K562 (cell line): ENCODE results near the gene FARP2. TPM values are rescaled to one million over a fixed set of nuclear protein-coding genes. Genes with fewer than 3 reads are reported as not detected.

Experiments used
- ADNP ChIP-seq: fragments of 200-800 bp; sonication (Bioruptor generic); IDR thresholded peaks from 2 replicates; pipeline ENCODE4 v1.6.1; 2016; ENCODE audit warnings: missing genetic modification characterization, missing compliant biosample characterization
- ARID1B ChIP-seq: fragments of 450-650 bp; IDR thresholded peaks from 2 replicates; pipeline ENCODE4 v1.6.1; 2016; ENCODE audit warnings: antibody characterized with exemption, mild to moderate bottlenecking, inconsistent platforms
- ATF7 ChIP-seq: fragments of 450-650 bp; IDR thresholded peaks from 2 replicates; pipeline ENCODE4 v1.7.1; 2014; ENCODE audit warnings: mild to moderate bottlenecking, moderate library complexity
- CREB1 ChIP-seq, 2 experiments: sonication (generic) in 1 of 2; formaldehyde crosslinking in 1 of 2; IDR thresholded peaks; 2 replicates each; pipeline versions ENCODE4 v1.6.1 to v1.8.0; 2012 to 2022; ENCODE audit warnings: inconsistent platforms in 1 of 2, mild to moderate bottlenecking in 1 of 2, missing genetic modification reagents in 1 of 2, moderate library complexity in 1 of 2
- CREB3 ChIP-seq: fragments of 450-650 bp; conservative IDR thresholded peaks from 2 replicates; pipeline ENCODE4 v1.6.1; 2016; ENCODE audit warnings: missing genetic modification characterization, low read depth, mild to moderate bottlenecking, missing compliant biosample characterization, moderate library complexity
- CTCF ChIP-seq, 3 experiments: IDR thresholded peaks in 2 of 3; conservative IDR thresholded peaks in 1 of 3; 2 replicates each; pipeline ENCODE4 v1.5.1; 2011 to 2012; ENCODE audit warnings: low read length in 3 of 3, mild to moderate bottlenecking in 3 of 3, control low read depth in 2 of 3, improper control_type of control experiment in 1 of 3, inconsistent platforms in 1 of 3, low read depth in 1 of 3, mixed read lengths in 1 of 3, moderate library complexity in 1 of 3; ENCODE audit not compliant: insufficient read depth in 2 of 3
- GTF2A2 ChIP-seq: IDR thresholded peaks from 2 replicates; pipeline ENCODE4 v1.6.1; 2016; ENCODE audit warnings: mild to moderate bottlenecking, missing genetic modification characterization, missing compliant biosample characterization
- KAT8 ChIP-seq: fragments of 450-650 bp; IDR thresholded peaks from 2 replicates; pipeline ENCODE4 v1.6.1; 2016; ENCODE audit warnings: low read depth, mild to moderate bottlenecking
- MECOM ChIP-seq: fragments of 250-450 bp; sonication (Bioruptor Pico); IDR thresholded peaks from 2 replicates; pipeline ENCODE4 v1.8.0; 2022; ENCODE audit warnings: inconsistent platforms
- MYC ChIP-seq, 2 experiments: fragments of 250-450 bp in 1 of 2; sonication (Bioruptor Pico) in 1 of 2; IDR thresholded peaks; 2 replicates each; pipeline versions ENCODE4 v1.5.1 to v1.6.1; 2012 to 2021; ENCODE audit warnings: low read depth in 2 of 2, borderline replicate concordance in 1 of 2, improper control_type of control experiment in 1 of 2, low read length in 1 of 2, mild to moderate bottlenecking in 1 of 2, moderate library complexity in 1 of 2
- NCOR1 ChIP-seq: fragments of 450-650 bp; IDR thresholded peaks from 2 replicates; pipeline ENCODE4 v1.6.1; 2016; ENCODE audit warnings: mild to moderate bottlenecking, moderate library complexity
- NUFIP1 ChIP-seq: fragments of 450-650 bp; IDR thresholded peaks from 2 replicates; pipeline ENCODE4 v1.6.1; 2018; ENCODE audit not compliant: partially characterized antibody
- PKNOX1 ChIP-seq: fragments of 450-650 bp; IDR thresholded peaks from 2 replicates; pipeline ENCODE4 v1.6.1; 2016
- PML ChIP-seq: IDR thresholded peaks from 2 replicates; pipeline ENCODE4 v1.6.1; 2012; ENCODE audit warnings: low read length, inconsistent platforms
- PREB ChIP-seq: sonication (generic); formaldehyde crosslinking; IDR thresholded peaks from 2 replicates; pipeline ENCODE4 v1.8.1; 2023; ENCODE audit warnings: mild to moderate bottlenecking, missing genetic modification reagents
- RFX5 ChIP-seq: IDR thresholded peaks from 2 replicates; pipeline ENCODE4 v1.6.1; 2011; ENCODE audit warnings: low read depth, mild to moderate bottlenecking, improper control_type of control experiment, low read length
- SIN3A ChIP-seq, 2 experiments: fragments of 150-350 bp in 1 of 2; IDR thresholded peaks; 2 replicates each; pipeline ENCODE4 v1.6.1; 2011 to 2016; ENCODE audit warnings: borderline replicate concordance in 2 of 2, low read depth in 2 of 2, low read length in 2 of 2, mild to moderate bottlenecking in 2 of 2, moderate library complexity in 2 of 2; ENCODE audit not compliant: control insufficient read depth in 1 of 2
- SMARCA4 ChIP-seq: fragments of 450-650 bp; IDR thresholded peaks from 2 replicates; pipeline ENCODE4 v1.6.1; 2016
- SRSF1 ChIP-seq: fragments of 200-400 bp; formaldehyde crosslinking; IDR thresholded peaks from 2 replicates; pipeline ENCODE4 v1.6.1; 2017; ENCODE audit warnings: mild to moderate bottlenecking, low read depth, low read length, moderate library complexity
- TAL1 ChIP-seq: fragments of 450-650 bp; IDR thresholded peaks from 2 replicates; pipeline ENCODE4 v1.6.1; 2016; ENCODE audit warnings: mild to moderate bottlenecking
- TEAD4 ChIP-seq, 2 experiments: sonication (generic) in 1 of 2; formaldehyde crosslinking in 1 of 2; IDR thresholded peaks; 2 replicates each; pipeline versions ENCODE4 v1.6.1 to v1.8.0; 2012 to 2022; ENCODE audit warnings: borderline replicate concordance in 1 of 2, inconsistent platforms in 1 of 2, low read length in 1 of 2, mild to moderate bottlenecking in 1 of 2, missing genetic modification reagents in 1 of 2
- ZNF3 ChIP-seq: fragments of 250-450 bp; sonication (Bioruptor Pico); IDR thresholded peaks from 2 replicates; pipeline ENCODE4 v1.5.0; 2021; ENCODE audit warnings: mild to moderate bottlenecking, moderate library complexity
- ZNF512 ChIP-seq: IDR thresholded peaks from 2 replicates; pipeline ENCODE4 v1.6.1; 2016; ENCODE audit warnings: missing genetic modification characterization, missing compliant biosample characterization
- polyA plus RNA-seq, 8 experiments: library from polyadenylated mRNA; depleted of rRNA in 4 of 8; stranded (reverse) in 5 of 8; unstranded in 3 of 8; fragments of >200 nt; fragmentation: Nextera tagmentation in 2 of 8; fragmentation: Illumina TruSeq in 1 of 8; extraction: Ambion mirVana in 2 of 8; extraction: Trizol in 1 of 8; gene quantifications; 2 replicates each; pipeline versions ENCODE4 v1.2.1 to v1.2.3, GENCODE V29; 2011 to 2014; ENCODE audit warnings: inconsistent platforms in 1 of 8, missing spikeins in 1 of 8
- total RNA-seq, 7 experiments: library from RNA; depleted of rRNA in 6 of 7; stranded (reverse); fragments of >200 nt in 6 of 7; fragmentation: Illumina TruSeq in 2 of 7; extraction: Trizol in 2 of 7; gene quantifications; 2 replicates each; pipeline versions ENCODE4 v1.2.1 to v1.2.3, GENCODE V29; 2011 to 2021; ENCODE audit warnings: low replicate concordance in 1 of 7

Gene FARP2
- total and polyA plus RNA-seq, 9 of the 15 experiments (the other 6 are each of a cell fraction or from before 2014, with no cell fraction given), result 4.1 to 38.1 (median 21.1) TPM

- no peak for TF ChIP-seq MYC (IDR thresholded peaks at IDR 0.05; ENCODE audit: low read depth, low read length)
- no peak for TF ChIP-seq MYC (CRISPR knock-in tag; IDR thresholded peaks at IDR 0.05; ENCODE audit: borderline replicate concordance, low read depth)
- TF ChIP-seq CTCF (IDR thresholded peaks at IDR 0.05 in 2 of 3, conservative IDR thresholded peaks at IDR 0.05 in 1 of 3; ENCODE audit: insufficient read depth in 2 of 3, low read depth in 1 of 3, low read length in 3 of 3), result no peak
- TF ChIP-seq NUFIP1, result no peak
- TF ChIP-seq ARID1B, result peak; percentile 82
- TF ChIP-seq CREB3 (tag), result no peak
- peak; percentile 72 for TF ChIP-seq NCOR1
- no peak for TF ChIP-seq KAT8
- TF ChIP-seq PREB (CRISPR knock-in tag), result no peak
- no peak for TF ChIP-seq ADNP (tag)
- no peak for TF ChIP-seq RFX5
- TF ChIP-seq TAL1, result peak; percentile 81
- TF ChIP-seq CREB1 (IDR thresholded peaks at IDR 0.05), result no peak
- TF ChIP-seq CREB1 (CRISPR knock-in tag; IDR thresholded peaks at IDR 0.05), result no peak
- TF ChIP-seq PKNOX1, result no peak
- no peak for TF ChIP-seq SIN3A (IDR thresholded peaks at IDR 0.05; ENCODE audit: borderline replicate concordance in 2 of 2, control insufficient read depth in 1 of 2, low read depth in 2 of 2, low read length in 2 of 2)
- no peak for TF ChIP-seq MECOM
- no peak for TF ChIP-seq ZNF512
- TF ChIP-seq SRSF1, result no peak
- TF ChIP-seq ATF7, result no peak
- TF ChIP-seq PML, result 0 out of 2 replicates have a peak, but pooled peaks have one; percentile 38
- TF ChIP-seq TEAD4 (IDR thresholded peaks at IDR 0.05; ENCODE audit: low read length), result peak; percentile 80
- no peak for TF ChIP-seq TEAD4 (CRISPR knock-in tag; IDR thresholded peaks at IDR 0.05; ENCODE audit: borderline replicate concordance)
- TF ChIP-seq SMARCA4, result peak; percentile 52; the same call in 1 of the 2 replicates
- TF ChIP-seq ZNF3 (CRISPR knock-in tag), result no peak
- TF ChIP-seq GTF2A2 (tag), result no peak
Observed at GRCh38 chr2:241489088-241489487, 133.0 kb downstream of the FARP2 start (continued).
